ENCODE results near the gene C1S.

The C1S gene

DNA sequence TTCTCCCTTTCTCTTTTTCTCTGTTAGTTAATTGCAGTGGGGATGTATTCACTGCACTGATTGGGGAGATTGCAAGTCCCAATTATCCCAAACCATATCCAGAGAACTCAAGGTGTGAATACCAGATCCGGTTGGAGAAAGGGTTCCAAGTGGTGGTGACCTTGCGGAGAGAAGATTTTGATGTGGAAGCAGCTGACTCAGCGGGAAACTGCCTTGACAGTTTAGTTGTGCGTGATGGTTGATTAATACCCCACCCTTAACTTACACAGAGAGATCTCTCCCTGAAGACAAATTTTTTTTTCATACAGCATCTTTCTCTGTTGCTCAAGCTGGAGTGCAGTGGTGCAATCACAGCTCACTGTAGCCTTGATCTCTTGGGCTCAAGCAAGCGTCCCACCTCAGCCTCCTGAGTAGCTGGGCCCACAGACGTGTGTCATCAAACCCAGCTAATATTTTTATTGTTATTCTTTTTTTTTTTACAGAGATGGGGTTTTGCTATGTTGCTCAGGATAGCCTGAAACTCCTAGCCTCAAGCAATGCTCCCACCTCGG is 4.6 kb downstream of the C1S start:
- no peak overlapping the region for H3K4me3 ChIP-seq (ENCODE audit: control insufficient read depth, low read depth, low read length)
- DNase-seq (ENCODE audit: low read depth), result no peak
- TF ChIP-seq, protein P1, sequence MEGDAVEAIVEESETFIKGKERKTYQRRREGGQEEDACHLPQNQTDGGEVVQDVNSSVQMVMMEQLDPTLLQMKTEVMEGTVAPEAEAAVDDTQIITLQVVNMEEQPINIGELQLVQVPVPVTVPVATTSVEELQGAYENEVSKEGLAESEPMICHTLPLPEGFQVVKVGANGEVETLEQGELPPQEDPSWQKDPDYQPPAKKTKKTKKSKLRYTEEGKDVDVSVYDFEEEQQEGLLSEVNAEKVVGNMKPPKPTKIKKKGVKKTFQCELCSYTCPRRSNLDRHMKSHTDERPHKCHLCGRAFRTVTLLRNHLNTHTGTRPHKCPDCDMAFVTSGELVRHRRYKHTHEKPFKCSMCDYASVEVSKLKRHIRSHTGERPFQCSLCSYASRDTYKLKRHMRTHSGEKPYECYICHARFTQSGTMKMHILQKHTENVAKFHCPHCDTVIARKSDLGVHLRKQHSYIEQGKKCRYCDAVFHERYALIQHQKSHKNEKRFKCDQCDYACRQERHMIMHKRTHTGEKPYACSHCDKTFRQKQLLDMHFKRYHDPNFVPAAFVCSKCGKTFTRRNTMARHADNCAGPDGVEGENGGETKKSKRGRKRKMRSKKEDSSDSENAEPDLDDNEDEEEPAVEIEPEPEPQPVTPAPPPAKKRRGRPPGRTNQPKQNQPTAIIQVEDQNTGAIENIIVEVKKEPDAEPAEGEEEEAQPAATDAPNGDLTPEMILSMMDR (IDR thresholded peaks at IDR 0.05; ENCODE audit: control insufficient read depth, insufficient read depth, low read depth, low read length, missing control alignments), result no peak

DNA sequence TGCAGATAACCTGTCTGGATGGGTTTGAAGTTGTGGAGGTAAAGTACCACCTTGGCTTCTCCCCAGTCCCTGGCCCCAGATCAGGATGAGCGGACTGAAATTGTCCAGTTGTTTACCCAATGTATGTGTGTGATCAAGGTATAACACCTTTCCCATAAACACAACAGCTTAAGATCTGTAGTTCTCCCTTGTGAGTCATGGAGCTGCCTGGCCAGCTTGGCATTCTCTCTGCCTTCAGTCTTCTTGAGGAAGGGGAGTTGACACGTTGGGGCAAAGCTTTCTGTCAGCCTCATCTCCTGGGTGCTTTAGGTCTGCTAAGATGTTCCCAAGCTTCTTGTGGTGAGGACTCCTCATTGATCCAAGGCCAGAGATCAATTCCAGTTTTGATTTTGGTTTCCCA is 6.1 kb downstream of the C1S start:
- no peak overlapping the region for H3K4me3 ChIP-seq (ENCODE audit: control insufficient read depth, low read depth, low read length)
- no peak for DNase-seq (ENCODE audit: low read depth)
- TF ChIP-seq, protein P1 (IDR thresholded peaks at IDR 0.05; ENCODE audit: control insufficient read depth, insufficient read depth, low read depth, low read length, missing control alignments), result no peak

DNA sequence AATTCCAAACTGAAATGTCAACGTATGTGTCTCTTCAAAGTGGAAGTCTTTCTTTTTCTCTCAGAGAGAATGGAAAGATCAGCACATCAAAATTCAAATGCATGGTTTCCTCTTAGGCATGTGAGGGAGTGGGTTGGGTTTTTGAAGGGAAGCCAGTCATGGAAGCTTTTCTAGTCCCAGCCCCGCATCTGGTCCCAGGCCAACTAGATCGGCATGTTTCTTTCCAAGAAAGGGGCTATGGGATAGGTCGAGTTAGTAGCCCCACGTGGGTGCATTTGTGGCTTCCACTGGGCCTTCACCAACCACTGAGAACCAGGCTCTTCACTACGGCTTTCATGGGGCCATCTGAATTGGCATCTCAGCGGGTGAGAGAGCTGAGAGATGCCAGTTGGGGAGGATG is 6.6 kb downstream of the C1S start:
- TF ChIP-seq, protein P1 (IDR thresholded peaks at IDR 0.05; ENCODE audit: control insufficient read depth, insufficient read depth, low read depth, low read length, missing control alignments), result no peak
- no peak for DNase-seq (ENCODE audit: low read depth)
- no peak overlapping the region for H3K4me3 ChIP-seq (ENCODE audit: control insufficient read depth, low read depth, low read length)

DNA sequence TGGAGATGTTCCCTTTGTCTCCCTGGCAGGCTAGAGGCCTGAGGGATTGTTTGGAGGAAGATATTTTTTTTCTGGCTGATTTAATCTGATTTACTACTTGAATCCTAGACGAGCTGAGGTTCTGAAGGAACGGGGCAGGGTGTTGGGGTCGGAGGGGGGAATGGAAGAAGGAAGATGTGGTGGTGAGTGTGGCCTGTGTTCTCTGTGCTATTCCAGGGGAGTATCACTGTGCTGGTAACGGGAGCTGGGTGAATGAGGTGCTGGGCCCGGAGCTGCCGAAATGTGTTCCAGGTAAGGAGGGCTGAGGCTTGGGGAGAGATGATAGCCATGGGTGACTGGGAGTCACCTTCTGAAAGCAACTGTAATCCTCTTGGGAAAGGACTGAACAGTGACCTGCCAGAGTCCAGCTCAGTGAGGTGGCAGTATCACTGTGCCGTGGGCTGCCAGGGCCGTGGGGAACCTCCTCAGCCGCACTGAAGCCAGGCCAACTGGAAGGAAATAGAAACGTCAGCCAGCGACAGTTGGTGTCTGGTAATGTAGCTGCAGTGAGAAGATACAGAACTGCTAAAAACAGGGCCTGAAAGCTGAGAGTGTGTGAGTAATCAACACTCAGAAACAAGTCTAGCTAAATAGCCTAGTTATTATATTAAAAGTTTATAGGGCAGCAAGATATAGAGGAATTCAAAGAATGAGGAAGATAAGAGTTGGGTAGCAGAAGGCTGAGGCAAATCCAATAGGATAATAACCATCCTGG is 7.9 kb downstream of the C1S start:
- TF ChIP-seq, protein P1 (IDR thresholded peaks at IDR 0.05; ENCODE audit: control insufficient read depth, insufficient read depth, low read depth, low read length, missing control alignments), result no peak
- DNase-seq (ENCODE audit: low read depth), result no peak
- H3K4me3 ChIP-seq (ENCODE audit: control insufficient read depth, low read depth, low read length), result no peak overlapping the region

DNA sequence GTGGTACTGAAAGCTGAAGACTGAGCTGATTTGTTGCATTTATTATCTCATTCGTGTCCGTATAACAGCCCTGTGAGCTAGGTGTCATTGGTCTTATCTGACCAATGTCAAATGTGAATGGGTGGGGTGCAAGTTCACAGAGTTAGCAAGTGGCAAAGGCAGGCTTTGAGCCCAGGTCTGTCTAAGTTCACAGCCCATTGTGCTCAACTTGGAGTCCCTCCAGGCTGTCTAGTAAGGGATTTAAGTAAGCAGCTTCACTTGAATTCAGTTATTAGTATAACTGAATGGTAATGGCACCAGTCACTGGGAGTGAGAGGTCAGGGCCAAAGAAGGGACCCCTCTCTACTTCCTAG is 8.5 kb downstream of the C1S start:
- DNase-seq (ENCODE audit: low read depth), result no peak
- H3K4me3 ChIP-seq (ENCODE audit: control insufficient read depth, low read depth, low read length), result no peak overlapping the region
- TF ChIP-seq, protein P1 (IDR thresholded peaks at IDR 0.05; ENCODE audit: control insufficient read depth, insufficient read depth, low read depth, low read length, missing control alignments), result no peak

DNA sequence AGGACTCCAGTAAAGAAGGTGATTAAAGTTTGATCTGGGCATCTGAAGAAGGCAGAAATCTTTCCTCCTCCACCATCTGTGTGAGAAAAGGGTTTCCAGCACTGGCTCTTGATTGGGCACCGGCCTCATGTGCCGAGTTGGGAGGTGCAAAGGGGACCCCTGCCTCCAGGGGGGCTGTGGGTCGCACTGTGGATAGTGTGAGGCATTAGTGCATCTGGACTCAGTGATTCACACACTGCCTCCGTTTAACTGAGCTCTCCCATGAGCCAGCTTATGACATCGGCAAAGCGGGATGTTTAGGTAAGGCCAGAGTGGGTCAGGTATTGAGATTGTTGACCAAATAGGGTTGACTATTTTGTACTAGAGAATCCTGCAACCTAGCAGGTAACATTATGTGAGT is 8.9 kb downstream of the C1S start:
- DNase-seq (ENCODE audit: low read depth), result no peak
- TF ChIP-seq, protein P1 (IDR thresholded peaks at IDR 0.05; ENCODE audit: control insufficient read depth, insufficient read depth, low read depth, low read length, missing control alignments), result no peak
- no peak overlapping the region for H3K4me3 ChIP-seq (ENCODE audit: control insufficient read depth, low read depth, low read length)

Data from AG09309 (cell line).